ENCODE results near the gene TELO2.
"Not testable (repeated sequence)": the region's sequence is repeated elsewhere in the genome, so short reads cannot be mapped to it uniquely, and the experiment has no call there.

DNA sequence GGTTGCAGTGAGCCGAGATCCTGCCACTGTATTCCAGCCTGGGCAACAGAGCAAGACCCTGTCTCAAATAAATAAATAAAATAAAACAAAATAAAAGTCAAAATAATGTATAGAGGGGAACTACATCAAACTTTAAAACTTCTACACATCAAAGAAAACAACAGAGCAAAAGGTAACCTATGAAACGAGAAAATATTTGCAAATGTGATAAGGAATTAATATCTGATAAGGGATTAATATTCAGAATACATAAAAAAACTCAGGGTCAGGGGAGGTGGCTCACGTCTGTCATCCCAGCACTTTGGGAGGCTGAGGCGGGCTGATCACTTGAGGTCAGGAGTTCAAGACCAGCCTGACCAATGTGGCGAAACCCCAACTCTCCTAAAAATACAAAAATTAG is 24.0 kb upstream of the TELO2 start:
- TF ChIP-seq CTCF, POLR2A (IDR thresholded peaks at IDR 0.05): not testable (repeated sequence)

Measured in lower leg skin (tissue), 3 donors.